Upper lobe of left lung (tissue), 6 donors: ENCODE data around the gene GATAD2A. TPM values are rescaled to one million over a fixed set of nuclear protein-coding genes. Genes with fewer than 3 reads are reported as not detected.

Source experiments
- ATAC-seq, 2 donors: fragments of 200-7000 bp; cut with Tn5 transposase; one replicate each; pipeline ENCODE4 v1.9.1; 2022; ENCODE audit warnings: mild to moderate bottlenecking in 2 of 2, moderate library complexity in 2 of 2; ENCODE audit not compliant: low FRiP score in 2 of 2
- DNase-seq, 2 donors: peaks; one replicate each; pipeline ENCODE4 v3.0.0-alpha.2; 2019 to 2020
- H3K27ac ChIP-seq, 4 donors: fragments of 200-600 bp; sonication (generic); one replicate each; pipeline ENCODE4 v1.5.1; 2016 to 2019
- H3K27me3 ChIP-seq, 4 donors: fragments of 200-600 bp; sonication (generic); one replicate each; pipeline ENCODE4 v1.5.1; 2017 to 2019
- H3K36me3 ChIP-seq, 4 donors: fragments of 200-600 bp; sonication (generic); one replicate each; pipeline ENCODE4 v1.5.1; 2016 to 2019
- H3K4me1 ChIP-seq, 4 donors: fragments of 200-600 bp; sonication (generic); one replicate each; pipeline ENCODE4 v1.5.1; 2018 to 2019
- H3K4me3 ChIP-seq, 4 donors: fragments of 200-600 bp; sonication (generic); one replicate each; pipeline ENCODE4 v1.5.1; 2017 to 2019; ENCODE audit warnings: mild to moderate bottlenecking in 2 of 4, moderate library complexity in 1 of 4
- H3K9me3 ChIP-seq, 4 donors: fragments of 200-600 bp; sonication (generic); one replicate each; pipeline ENCODE4 v1.5.1; 2018 to 2019
- EP300 ChIP-seq, 4 donors: sonication (generic); formaldehyde crosslinking; IDR thresholded peaks; one replicate each; pipeline ENCODE4 v1.5.1; 2017; ENCODE audit warnings: antibody characterized with exemption in 4 of 4, control low read depth in 2 of 4
- POLR2A ChIP-seq, 4 donors: fragments of 450-650 bp; IDR thresholded peaks; one replicate each; pipeline ENCODE4 v1.5.1; 2016 to 2017; ENCODE audit warnings: antibody characterized with exemption in 4 of 4, mild to moderate bottlenecking in 2 of 4
- POLR2AphosphoS5 ChIP-seq, 2 donors: sonication (generic); formaldehyde crosslinking; IDR thresholded peaks; one replicate each; pipeline ENCODE4 v1.5.1; 2017; ENCODE audit warnings: antibody characterized with exemption in 2 of 2
- WGBS, 2 donors: methylation state at CpG; one replicate each; pipeline ENCODE4 v1.1.5; 2017 to 2018; 5-methylcytosine and 5-hydroxymethylcytosine counted together
- total RNA-seq, 6 donors: library from RNA; depleted of rRNA in 4 of 6; stranded (reverse); fragments of >200 nt in 4 of 6; gene quantifications; one replicate each; pipeline versions ENCODE4 v1.1.0 to v1.2.1, GENCODE V29; 2016 to 2021
- TF ChIP-seq, protein P1 (sequence below), 6 experiments: fragments of 450-650 bp in 4 of 6; fragments of 200-600 bp in 2 of 6; sonication (generic) in 2 of 6; IDR thresholded peaks; one replicate each; pipeline ENCODE4 v1.5.1; 2016 to 2019; ENCODE audit warnings: antibody characterized with exemption in 6 of 6
- donor health status: DM: no; HTN: no; CAD: no; lungs with moderate emphysema.
- donor health status: DM: no; HTN: yes; CAD: no; lungs with severe emphysema.

Gene GATAD2A
- total RNA-seq, 6 donors from 2014 or later, result 60.8 to 182 (median 88.0) TPM

GRCh38 chr19:19428746-19429145 lies 23.3 kb downstream of the GATAD2A start:
- H3K27ac ChIP-seq, result peak overlapping the region in 1 of 4 donors; percentile 19
- ATAC-seq (no peak), DNase-seq (peak in 1 of 2 donors; percentile 29)

DNA sequence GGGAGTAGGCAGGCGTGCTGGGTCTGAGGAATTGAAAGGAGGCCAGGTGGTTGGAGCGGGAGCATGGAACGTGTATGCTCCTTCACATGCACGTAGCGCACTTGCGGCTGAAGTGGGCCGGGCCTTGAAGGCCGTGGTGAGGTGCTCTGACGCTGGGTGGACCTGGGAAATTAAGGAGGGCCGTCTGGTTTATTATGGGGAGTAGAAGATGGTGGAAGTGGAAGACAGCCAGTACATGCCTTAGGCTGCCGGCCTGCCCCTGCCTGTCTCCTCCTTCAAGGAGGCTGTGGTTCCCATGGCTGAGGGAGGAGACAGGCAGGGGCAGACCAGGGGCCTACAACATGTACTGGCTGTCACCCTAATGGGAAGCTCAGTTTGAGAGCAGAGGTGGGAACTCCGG lies 23.9 kb downstream of the GATAD2A start:
- H3K36me3 ChIP-seq, result no peaks in the 10 kb centered on the region
- no peak overlapping the region for H3K4me3 ChIP-seq
- peaks cover 24 to 64% (median 35%) of the 10 kb centered on the region in 4 donors for H3K4me1 ChIP-seq
- H3K9me3 ChIP-seq, result no peaks in the 10 kb centered on the region
- no peak for TF ChIP-seq POLR2AphosphoS5 (IDR thresholded peaks at IDR 0.05)
- no peak for TF ChIP-seq POLR2A (IDR thresholded peaks at IDR 0.05)
- TF ChIP-seq EP300 (IDR thresholded peaks at IDR 0.05), result no peak
- TF ChIP-seq, protein P1, sequence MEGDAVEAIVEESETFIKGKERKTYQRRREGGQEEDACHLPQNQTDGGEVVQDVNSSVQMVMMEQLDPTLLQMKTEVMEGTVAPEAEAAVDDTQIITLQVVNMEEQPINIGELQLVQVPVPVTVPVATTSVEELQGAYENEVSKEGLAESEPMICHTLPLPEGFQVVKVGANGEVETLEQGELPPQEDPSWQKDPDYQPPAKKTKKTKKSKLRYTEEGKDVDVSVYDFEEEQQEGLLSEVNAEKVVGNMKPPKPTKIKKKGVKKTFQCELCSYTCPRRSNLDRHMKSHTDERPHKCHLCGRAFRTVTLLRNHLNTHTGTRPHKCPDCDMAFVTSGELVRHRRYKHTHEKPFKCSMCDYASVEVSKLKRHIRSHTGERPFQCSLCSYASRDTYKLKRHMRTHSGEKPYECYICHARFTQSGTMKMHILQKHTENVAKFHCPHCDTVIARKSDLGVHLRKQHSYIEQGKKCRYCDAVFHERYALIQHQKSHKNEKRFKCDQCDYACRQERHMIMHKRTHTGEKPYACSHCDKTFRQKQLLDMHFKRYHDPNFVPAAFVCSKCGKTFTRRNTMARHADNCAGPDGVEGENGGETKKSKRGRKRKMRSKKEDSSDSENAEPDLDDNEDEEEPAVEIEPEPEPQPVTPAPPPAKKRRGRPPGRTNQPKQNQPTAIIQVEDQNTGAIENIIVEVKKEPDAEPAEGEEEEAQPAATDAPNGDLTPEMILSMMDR (IDR thresholded peaks at IDR 0.05), result no peak
- WGBS, 2 donors, result 89 to 90% methylated on average over 12 of the region's 12 CpGs
- no peak for ATAC-seq
- peak in 1 of 2 donors; percentile 39 for DNase-seq
- H3K27ac ChIP-seq, result no peak overlapping the region
- no peaks in the 10 kb centered on the region for H3K27me3 ChIP-seq

More at GRCh38 chr19:19428746-19429145, 23.3 kb downstream of the GATAD2A start:
- Histone ChIP-seq H3K27me3 (no peaks in the 10 kb centered on the region), H3K4me1 (peaks cover 18 to 64% (median 30%) of the 10 kb centered on the region in 4 donors), H3K4me3 (no peak overlapping the region), H3K36me3 (no peaks in the 10 kb centered on the region), H3K9me3 (no peaks in the 10 kb centered on the region)
- no peak for TF ChIP-seq EP300 (IDR thresholded peaks at IDR 0.05)
- no peak for TF ChIP-seq POLR2AphosphoS5 (IDR thresholded peaks at IDR 0.05)
- TF ChIP-seq POLR2A (IDR thresholded peaks at IDR 0.05), result no peak
- TF ChIP-seq, protein P1 (IDR thresholded peaks at IDR 0.05), result no peak
- 97 to 99% methylated on average over 10 of the region's 10 CpGs for WGBS, 2 donors

- no peaks in the 10 kb centered on the region for H3K9me3 ChIP-seq
- H3K4me3 ChIP-seq, result no peak overlapping the region
- 84 to 85% methylated on average over 2 of the region's 2 CpGs for WGBS, 2 donors
Observed at GRCh38 chr19:19432732-19433131, 27.3 kb downstream of the GATAD2A start.

DNA sequence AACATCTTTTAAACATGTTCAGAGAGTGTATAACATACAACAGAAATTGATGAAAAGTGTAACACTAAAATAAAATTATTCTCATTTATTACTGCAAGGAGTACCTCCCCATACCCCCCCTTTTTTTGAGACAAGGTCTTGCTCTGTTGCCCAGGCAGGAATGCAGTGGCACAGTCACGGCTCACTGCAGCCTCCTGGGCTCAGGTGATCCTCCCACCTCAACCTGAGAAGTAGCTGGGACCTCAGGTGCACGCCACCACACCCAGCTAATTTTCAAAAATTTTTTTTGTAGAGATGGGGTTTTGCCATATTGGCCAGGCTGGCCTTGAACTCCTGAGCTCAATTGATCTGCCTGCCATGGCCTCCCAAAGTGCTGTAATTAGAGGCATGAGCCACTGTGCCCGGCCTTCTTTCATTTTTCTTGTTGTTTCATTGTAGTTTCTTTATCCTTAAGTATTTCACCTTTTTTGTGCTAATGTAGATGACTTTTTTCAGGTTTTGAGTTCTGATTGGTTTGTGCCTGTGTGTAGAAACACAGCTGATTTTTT lies 28.3 kb downstream of the GATAD2A start:
- no peak overlapping the region for H3K27ac ChIP-seq
- no peak for DNase-seq
- no peak for ATAC-seq
- peaks cover 0 to 3% (median 1%) of the 10 kb centered on the region in 4 donors for H3K36me3 ChIP-seq
- peaks cover 14 to 51% (median 29%) of the 10 kb centered on the region in 4 donors for H3K4me1 ChIP-seq
- TF ChIP-seq POLR2AphosphoS5 (IDR thresholded peaks at IDR 0.05) (no peak), POLR2A (IDR thresholded peaks at IDR 0.05) (no peak), EP300 (IDR thresholded peaks at IDR 0.05) (no peak)
- TF ChIP-seq, protein P1 (IDR thresholded peaks at IDR 0.05), result no peak
- H3K4me3 ChIP-seq, result no peak overlapping the region
- 87 to 90% methylated on average over 3 of the region's 3 CpGs for WGBS, 2 donors
- H3K27me3 ChIP-seq, result no peaks in the 10 kb centered on the region
- H3K9me3 ChIP-seq, result no peaks in the 10 kb centered on the region

More at GRCh38 chr19:19432732-19433131, 27.3 kb downstream of the GATAD2A start:
- DNase-seq (no peak), ATAC-seq (no peak)
- Histone ChIP-seq H3K36me3 (no peaks in the 10 kb centered on the region), H3K27ac (no peak overlapping the region), H3K27me3 (no peaks in the 10 kb centered on the region), H3K4me1 (peaks cover 20 to 53% (median 31%) of the 10 kb centered on the region in 4 donors)
- TF ChIP-seq EP300 (IDR thresholded peaks at IDR 0.05) (no peak), POLR2A (IDR thresholded peaks at IDR 0.05) (no peak), POLR2AphosphoS5 (IDR thresholded peaks at IDR 0.05) (no peak)
- TF ChIP-seq, protein P1 (IDR thresholded peaks at IDR 0.05), result no peak
